RWPE1 (cell line): ENCODE data around the gene CROCC.
"Not testable (repeated sequence)": the region's sequence is repeated elsewhere in the genome, so short reads cannot be mapped to it uniquely, and the experiment has no call there.

Experiments used
- CTCF ChIA-PET: fragments of 350-600 bp; sonication (Branson Sonifier 250); formaldehyde crosslinking; extraction: SDS; loops from one replicate; lab custom pipeline; 2021; lab: Yijun Ruan, JAX
- POLR2A ChIA-PET: fragments of 400-600 bp; formaldehyde crosslinking; extraction: SDS; loops from one replicate; lab custom pipeline; 2020; ENCODE audit warnings: antibody characterized with exemption; ENCODE audit not compliant: low non-redundant PET; lab: Yijun Ruan, JAX
- DNase-seq: peaks from one replicate; pipeline ENCODE4 v3.0.0; 2012; ENCODE audit warnings: low spot score
- H3K27ac ChIP-seq: fragments of 450-650 bp; 2 replicates; pipeline ENCODE4 v1.5.1; 2017
- CTCF ChIP-seq: fragments of 450-650 bp; conservative IDR thresholded peaks from 2 replicates; pipeline ENCODE4 v1.5.1; 2017; ENCODE audit warnings: low read depth, mild to moderate bottlenecking

Gene CROCC

DNA sequence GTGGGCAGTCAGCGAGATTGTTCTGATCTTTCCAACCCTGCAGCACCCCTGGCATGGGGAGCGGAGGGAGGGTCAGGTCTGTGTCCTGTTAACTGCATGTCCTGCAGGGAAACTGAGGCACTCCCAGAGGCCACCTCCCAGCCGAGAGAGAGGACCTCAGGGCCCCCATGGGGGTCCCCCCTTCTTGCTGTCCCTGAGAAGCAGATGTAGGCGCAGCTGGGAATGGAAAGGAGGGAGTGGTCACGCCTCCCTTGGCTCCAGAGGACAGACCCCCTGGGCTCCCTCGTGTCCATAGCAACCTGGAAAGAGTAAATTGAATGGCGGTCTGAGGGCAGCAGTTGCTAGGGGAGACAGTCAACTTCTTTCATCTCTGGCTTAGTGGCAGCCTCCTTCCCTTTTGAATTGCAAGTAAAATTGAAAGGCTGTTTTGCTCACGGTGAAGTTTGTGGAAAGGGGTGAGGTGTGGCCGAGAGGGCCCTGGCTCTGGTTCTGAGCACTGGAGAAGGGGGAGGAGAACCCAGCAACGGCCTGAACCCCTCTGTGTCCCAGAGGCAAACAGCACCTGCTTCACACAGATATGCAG lies 4.9 kb downstream of the CROCC start:
- POLR2A ChIA-PET, result no interaction called here
- CTCF ChIA-PET, result interaction anchor here (0.7 to 1.2 kb wide), 2 partner anchors 24 to 33 kb away, joined by 3 to 4 read pairs; no protein-coding TSS in a partner anchor
- peak overlapping the region; percentile 97 for H3K27ac ChIP-seq
- no peak for TF ChIP-seq CTCF
- no peak for DNase-seq

GRCh38 chr1:16927256-16927655 lies 5.5 kb downstream of the CROCC start:
- no peak for TF ChIP-seq CTCF
- CTCF ChIA-PET, result no interaction called here
- POLR2A ChIA-PET, result no interaction called here
- peak overlapping the region; percentile 97 for H3K27ac ChIP-seq
- no peak for DNase-seq

DNA sequence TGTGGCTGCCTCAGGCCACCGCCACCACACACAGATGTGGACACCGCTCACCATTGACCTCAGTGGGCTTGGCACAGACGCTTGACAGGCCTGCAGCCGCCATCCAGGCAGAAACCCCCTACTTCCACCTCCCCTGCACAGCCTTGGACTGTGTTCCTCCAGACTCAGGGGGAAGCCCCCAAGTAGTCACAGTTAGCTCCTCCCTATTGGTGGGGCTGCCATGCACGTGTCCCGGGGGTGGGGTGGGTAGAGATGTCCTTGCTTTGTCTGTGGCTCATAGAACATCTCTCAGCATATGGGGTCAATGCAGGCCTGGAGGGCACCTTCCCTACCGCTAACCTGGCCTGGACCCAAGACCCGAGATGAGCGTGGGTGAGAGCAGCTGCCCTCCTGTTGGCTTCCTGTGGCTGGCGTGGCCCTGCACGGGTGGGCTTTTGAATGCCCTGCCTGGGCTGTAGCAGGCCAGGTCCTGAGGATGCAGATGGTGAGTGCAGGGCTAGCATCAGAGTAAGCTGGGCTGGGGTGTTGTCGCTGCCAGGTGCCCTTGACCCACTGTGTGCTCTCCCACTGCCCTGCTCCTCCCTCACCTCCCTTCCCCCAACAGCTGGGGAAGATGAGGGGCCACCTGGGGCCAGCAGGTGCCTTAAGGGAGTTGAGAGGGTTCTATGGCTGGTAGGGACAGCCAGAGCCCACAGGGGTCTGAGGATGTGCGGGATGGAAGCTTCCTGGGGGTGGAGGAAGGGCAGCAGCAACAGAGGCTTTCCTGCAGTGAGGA lies 6.2 kb downstream of the CROCC start:
- POLR2A ChIA-PET, result no interaction called here
- no peak for DNase-seq
- peak overlapping the region; percentile 97 for H3K27ac ChIP-seq
- no peak for TF ChIP-seq CTCF
- CTCF ChIA-PET, result no interaction called here

- CTCF ChIA-PET, result interaction anchor here (0.6 kb wide), 1 partner anchor 16 kb away, joined by 7 read pairs; no protein-coding TSS in a partner anchor
- peak overlapping the region; percentile 97 for H3K27ac ChIP-seq
- DNase-seq, POLR2A ChIA-PET: not testable (repeated sequence)
Observed at GRCh38 chr1:16929146-16930041, 7.7 kb downstream of the CROCC start.

DNA sequence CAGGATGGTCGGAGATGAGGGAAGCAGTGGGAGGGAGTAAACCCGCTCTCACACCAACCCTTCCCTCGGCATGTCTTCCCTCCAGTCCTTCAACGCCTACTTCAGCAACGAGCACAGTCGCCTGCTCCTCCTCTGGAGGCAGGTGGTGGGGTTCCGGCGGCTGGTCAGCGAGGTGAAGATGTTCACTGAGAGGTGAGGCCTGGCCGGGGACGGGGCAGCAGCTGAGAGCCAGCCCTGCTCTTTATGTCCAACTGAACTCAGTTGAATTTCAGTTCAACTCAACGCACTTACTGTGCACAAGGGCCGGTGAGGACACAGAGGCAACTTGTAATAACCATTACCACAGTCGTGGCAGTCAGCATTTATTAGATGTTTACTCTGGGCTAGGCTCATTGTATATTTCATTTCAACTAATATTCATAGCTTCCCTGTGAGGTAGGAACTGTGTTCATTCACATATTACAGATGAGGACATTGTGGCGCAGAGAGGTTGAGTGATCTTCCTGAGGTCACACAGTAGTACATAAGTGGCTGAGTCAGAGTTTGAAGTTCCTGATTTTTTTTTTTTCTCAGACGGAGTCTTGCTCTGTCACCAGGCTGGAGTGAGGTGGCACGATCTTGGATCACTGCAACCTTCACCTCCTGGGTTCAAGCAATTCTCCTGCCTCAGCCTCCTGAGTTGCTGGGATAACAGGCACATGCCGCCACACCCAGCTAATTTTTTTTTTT lies 9.6 kb downstream of the CROCC start:
- POLR2A ChIA-PET, DNase-seq, CTCF ChIA-PET: not testable (repeated sequence)
- H3K27ac ChIP-seq, result peak overlapping the region; percentile 97

DNA sequence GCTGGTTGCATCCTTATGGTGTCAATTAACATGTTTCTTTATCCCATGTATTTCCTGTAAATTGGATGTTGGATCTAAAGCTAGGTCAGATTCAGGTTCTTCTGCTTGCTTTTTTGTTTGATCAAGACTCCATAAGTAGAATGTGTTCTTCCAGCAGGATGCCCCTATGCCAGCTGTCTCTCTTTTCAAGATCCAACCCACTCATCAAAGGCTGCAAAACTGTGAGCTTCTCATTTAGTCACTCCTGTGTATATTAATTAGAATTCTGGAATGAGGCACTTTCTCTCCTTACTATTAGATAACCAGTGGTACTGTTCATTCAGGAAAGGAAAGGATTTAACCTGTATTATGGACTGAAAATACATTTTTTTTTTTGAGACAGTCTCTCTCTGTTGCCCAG lies 12.2 kb downstream of the CROCC start:
- CTCF ChIA-PET, result interaction anchor here (0.6 kb wide), 1 partner anchor 23 kb away, joined by 4 read pairs; no protein-coding TSS in a partner anchor
- H3K27ac ChIP-seq, POLR2A ChIA-PET, DNase-seq: not testable (repeated sequence)

DNA sequence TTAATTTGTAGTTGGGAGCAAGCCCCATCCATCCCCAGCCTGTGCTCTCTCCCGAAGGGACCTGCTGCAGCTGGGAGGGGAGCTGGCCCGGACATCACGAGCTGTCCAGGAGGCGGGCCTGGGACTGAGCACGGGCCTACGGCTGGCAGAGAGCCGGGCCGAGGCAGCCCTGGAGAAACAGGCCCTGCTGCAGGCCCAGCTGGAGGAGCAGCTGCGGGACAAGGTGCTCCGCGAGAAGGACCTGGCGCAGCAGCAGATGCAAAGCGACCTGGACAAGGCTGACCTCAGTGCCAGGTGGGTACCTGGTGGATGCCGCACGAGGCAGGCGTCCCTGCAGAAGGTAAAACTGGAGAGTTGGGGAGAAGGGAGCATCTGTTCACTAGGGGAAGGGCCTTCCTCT lies 14.8 kb downstream of the CROCC start:
- DNase-seq, POLR2A ChIA-PET: not testable (repeated sequence)
- CTCF ChIA-PET, result interaction anchor here (0.5 to 1.0 kb wide), 4 partner anchors 11 to 371 kb away, joined by 3 to 4 read pairs (median 3); no protein-coding TSS in a partner anchor
- peak overlapping the region; percentile 6 for H3K27ac ChIP-seq
